Left cardiac atrium (tissue), 4 donors: ENCODE results near the gene CFAP46. TPM values are rescaled to one million over a fixed set of nuclear protein-coding genes. Genes with fewer than 3 reads are reported as not detected.
A peak's percentile ranks its signal among the peaks of the same experiment; 100 is the strongest.
"Not testable (repeated sequence)": the region's sequence is repeated elsewhere in the genome, so short reads cannot be mapped to it uniquely, and the experiment has no call there.

Experiments
- ATAC-seq, 2 donors: fragments of 200-7000 bp; cut with Tn5 transposase; one replicate each; pipeline ENCODE4 v1.9.1; 2020; ENCODE audit warnings: mild to moderate bottlenecking in 2 of 2, moderate library complexity in 2 of 2
- DNase-seq: peaks from one replicate; pipeline ENCODE4 v3.0.0-alpha.2; 2020
- intact Hi-C, 2 donors: fragments of 100-400 bp; cut with DNase I; formaldehyde crosslinking; loops; one replicate each; pipeline versions ENCODE4 v1.14.1 to v1.15.1; 2022 to 2023
- total RNA-seq, 2 donors: library from RNA; stranded (reverse); fragmentation: NEBNext Ultra II Directional; extraction: Animal tissue kit (Norgen Biotek cat#: 25700); gene quantifications; one replicate each; pipeline ENCODE4 v1.2.1, GENCODE V29; 2021
- donor health status: DM: no; HTN: yes; CAD: no.
- donor health status: DM: no; HTN: yes; CAD: no; lungs with severe emphysema.
- donor health status: DM: yes; HTN: yes; CAD: no.
- donor health status: Dilated cardiomyopathy.

Gene CFAP46
- total RNA-seq, 2 donors from 2014 or later = 1.2 to 1.7 TPM

DNA sequence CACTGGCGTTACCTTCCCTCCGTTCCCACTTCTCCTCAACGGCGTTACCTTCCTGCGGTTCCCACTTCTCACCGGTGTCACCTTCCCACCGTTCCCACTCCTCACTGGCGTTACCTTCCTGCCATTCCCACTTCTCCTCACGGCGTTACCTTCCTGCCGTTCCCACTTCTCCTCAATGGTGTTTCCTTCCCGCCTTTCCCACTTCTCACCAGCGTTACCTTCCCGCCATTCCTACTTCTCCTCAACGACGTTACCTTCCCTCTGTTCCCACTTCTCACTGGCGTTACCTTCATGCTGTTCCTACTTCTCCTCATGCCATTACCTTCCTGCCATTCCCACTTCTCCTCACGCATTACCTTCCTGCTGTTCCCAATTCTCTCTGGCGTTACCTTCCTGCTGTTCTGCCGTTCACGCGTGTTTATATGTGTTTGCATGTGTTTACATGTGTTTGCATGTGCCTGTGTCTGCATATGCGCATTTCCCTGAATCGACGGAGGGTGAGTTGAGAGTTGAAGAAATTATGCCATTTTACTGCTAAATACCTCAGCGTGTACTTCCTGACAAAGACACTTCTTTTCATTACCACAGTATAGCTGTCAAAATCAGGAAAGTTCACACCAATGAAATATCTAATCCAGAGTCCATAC is 23.2 kb upstream of the CFAP46 start:
- no peak for ATAC-seq
- DNase-seq = no peak

DNA sequence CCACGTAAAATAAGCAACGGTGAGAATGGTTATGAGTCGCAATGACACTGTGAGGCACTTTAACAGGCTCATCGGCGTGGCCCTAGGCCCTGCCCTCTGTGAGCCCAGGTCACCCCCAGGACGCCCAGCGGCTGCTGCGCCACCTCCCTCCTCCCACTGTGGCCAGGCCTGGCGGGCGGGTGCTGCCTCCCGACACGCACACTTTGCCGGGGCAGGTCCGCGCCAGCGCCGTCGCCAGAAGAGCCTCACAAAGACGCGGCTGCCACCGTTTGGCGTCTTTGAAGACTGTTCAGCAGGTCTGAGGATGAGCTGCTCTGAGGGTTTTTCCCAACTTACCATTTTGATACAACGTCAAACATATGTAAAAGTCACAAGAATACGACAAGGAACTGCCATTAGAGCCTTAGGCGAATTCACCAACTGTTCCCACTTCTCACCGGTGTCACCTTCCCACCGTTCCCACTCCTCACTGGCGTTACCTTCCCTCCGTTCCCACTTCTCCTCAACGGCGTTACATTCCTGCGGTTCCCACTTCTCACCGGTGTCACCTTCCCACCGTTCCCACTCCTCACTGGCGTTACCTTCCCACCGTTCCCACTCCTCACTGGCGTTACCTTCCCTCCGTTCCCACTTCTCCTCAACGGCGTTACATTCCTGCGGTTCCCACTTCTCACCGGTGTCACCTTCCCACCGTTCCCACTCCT is 22.5 kb upstream of the CFAP46 start:
- intact Hi-C loops, ATAC-seq: not testable (repeated sequence)

More for the DNA sequence above, 23.2 kb upstream of the CFAP46 start:
- intact Hi-C loops = no loop called here

DNA sequence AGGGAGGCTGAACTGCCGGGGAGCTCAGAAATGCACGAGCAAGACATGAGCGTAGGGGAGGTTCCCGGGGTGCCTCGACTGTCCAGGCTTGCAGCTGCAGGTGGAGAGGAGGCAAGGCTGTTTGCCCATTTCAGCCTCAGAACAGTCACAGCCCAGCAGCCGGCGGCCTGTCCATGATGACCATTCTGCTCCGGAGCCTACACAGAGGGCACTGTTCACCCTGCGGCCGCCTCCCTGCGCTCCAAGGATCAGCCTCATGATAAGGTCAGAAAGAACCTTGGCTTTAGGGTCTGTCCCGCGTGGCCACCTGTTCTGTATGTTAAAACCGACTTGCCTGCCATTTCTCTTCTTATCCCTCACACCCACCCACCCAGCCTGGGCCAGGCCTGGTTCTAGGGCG is 21.9 kb upstream of the CFAP46 start:
- no peak for DNase-seq
- no peak for ATAC-seq
- intact Hi-C loops = no loop called here

More for the DNA sequence above, 22.5 kb upstream of the CFAP46 start:
- not testable (repeated sequence) for DNase-seq

DNA sequence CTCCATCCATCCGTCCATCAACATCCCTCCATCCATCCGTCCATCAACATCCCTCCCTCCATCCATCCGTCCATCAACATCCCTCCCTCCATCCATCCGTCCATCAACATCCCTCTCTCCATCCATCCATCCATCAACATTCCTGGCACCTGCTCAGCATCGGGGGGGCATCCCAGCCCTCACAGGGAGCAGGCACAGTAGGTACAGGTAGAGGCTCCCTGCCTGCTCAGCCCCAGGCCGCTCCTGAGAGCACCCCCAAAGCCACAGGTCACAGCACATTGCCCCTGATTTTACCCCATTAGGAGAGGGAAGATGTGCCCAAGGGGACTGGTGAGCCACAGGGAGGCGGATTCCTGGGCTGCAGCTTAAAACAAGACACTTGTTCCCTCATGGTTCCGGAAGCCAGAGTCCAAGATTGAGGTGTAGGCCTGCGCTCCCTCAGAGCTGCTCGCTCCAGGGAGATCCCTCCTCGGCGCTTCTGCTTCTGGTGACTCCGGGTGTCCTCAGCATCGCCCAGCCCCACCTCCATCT is 21.1 kb upstream of the CFAP46 start:
- intact Hi-C loops = no loop called here
- ATAC-seq (no peak), DNase-seq (no peak)

DNA sequence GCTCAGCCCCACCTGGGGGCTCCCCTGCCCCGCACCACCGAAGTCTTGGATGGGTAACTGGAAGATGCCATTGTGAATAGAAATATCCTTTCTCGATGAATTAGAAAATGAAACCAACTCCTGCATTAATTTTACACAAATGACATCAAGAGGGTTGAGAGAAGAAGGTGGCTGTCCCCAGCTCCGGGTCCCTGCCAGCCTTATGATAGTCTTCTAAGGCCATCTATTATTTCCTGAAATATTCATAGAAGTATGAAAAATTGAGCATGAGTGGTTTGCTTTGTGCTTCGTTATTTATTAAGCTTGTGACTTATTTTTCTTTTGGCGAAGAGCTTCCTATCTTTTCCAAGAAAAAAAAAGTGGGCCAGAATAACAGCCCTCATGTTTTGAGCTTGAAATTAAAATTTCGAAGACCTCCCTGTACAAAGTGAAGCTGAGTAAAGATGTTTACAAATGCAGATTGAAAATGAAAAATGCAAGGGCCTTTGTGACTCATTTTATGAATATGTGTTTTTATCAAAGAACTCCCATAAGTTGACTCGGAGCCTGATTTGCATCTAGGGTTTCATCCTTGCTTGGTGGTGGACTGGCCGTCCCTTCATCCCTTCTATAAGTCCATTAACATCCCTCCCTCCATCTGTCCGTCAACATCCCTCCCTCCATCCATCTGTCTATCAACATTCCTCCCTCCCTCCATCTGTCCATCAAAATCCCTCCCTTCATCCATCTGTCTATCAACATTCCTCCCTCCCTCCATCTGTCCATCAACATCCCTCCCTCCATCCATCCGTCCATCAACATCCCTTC is 20.5 kb upstream of the CFAP46 start:
- no peak for ATAC-seq
- intact Hi-C loops = no loop called here
- no peak for DNase-seq

DNA sequence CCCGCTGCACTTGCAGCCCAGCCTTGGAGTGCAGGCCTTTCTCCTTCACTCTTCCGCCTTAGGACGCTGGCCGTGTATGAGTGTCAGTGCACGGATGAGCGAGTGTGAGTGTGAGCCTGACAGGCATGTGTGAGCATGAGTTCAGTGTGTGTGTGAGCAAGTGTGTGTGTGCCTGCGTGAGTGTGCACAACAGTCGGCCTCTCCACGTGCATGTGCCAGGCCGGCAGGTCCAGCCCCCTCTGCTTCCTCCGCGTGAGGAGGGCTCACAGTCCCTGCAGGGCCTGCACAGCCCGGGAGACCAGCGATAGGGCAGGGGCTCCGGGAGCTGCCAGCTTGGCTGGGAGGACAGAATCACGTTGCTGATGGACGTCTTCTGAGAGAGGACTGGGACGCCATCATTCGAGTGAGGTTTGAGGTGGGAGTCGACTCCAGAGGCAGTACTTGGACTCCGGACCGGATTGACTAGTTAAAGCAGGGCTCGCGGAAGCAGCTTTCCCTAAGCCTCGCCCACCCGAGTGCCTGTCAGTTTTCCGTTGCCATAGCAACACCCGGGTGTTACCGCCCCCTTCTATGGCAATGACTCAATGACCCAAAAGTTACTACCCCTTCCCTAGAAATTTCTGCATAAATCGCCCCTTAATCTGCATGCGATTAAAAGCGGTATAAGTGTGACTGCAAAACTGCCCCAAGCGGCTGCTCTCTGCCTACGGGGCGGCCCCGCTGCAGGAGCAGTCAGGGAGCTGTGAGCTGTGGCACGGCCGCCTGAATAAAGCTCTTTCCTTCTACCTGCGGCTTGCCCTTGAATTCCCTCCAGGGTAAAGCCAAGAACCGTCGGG is 19.6 kb upstream of the CFAP46 start:
- peak; percentile 81 for DNase-seq
- ATAC-seq = peak; percentile 68 to 86
- intact Hi-C loops = no loop called here

DNA sequence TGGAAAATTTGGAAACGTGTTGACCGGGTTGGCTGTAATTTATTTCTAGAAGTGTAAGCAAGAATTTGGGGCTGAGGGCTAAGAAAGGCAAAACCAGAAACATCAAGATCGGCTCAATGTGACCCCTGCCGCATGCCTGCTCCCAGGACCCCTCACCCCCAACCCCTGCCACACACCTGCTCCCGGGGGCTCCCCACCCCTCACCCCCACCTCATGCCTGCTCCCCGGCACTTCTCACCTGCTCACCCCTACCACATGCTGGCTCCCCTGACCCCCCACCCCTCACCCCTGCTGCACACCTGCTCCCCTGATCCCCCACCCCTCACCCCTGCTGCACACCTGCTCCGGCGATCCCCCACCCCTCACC is 19.0 kb upstream of the CFAP46 start:
- ATAC-seq (no peak), DNase-seq (no peak)
- intact Hi-C loops = no loop called here

DNA sequence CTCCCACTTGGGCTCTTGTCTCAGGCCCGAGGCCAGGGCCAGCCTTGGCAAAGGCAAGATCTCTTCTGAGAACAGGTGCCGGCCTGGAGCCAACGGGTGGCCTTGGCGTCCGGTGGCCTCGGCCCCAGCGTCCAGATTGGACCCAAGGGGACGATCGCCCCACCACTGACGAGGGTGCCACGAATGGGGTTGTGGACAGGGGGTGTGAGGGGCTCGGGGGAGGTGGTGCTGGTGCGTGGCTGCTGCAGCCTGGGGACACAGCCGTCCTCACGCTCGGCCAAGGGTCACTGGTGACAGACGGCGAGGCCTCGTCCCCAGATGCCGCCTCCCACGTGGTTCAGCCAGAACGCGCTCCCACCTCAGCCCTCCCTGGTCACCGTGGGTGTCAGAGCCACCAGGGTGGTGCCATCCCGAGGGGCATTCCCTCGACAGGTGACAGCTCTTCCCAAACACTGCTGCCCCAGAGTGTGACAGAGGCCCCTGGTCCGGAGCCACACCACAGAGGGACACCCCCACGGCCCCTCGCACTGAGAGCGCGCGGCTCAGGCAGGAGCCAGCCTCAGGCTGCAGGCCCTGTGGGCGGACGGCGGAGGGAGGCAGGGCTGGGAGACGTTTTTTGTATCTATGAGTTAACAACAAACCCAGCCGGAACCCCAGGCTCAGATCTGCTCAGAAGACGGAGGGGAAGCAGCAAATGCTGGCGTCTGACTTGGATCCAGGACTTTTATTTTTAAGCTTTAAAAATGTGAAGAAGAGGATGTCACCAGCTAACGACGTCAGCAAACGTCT is 18.5 kb upstream of the CFAP46 start:
- DNase-seq (no peak), ATAC-seq (no peak)
- intact Hi-C loops = no loop called here

DNA sequence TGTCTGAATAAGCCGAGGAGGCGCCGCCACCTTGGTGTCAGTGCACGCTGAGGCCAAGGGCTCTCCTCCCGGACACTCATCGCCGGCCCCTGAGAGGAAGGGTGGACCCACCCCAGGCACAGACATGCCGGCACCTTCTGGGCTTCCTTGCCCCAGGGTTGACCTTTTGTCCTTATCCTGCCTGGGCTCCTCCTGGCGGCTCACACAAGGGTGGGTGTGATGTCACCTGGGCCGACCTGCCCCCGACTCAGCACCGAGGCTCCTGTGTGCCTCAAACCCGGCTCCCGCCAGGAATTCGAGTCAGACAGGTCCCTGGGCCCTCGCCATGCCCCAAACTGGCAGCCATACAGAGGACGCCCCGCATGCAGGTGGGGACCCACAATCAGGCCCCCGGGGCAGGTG is 17.7 kb upstream of the CFAP46 start:
- intact Hi-C loops = no loop called here
- ATAC-seq = peak in 1 of 2 donors; percentile 23
- no peak for DNase-seq

DNA sequence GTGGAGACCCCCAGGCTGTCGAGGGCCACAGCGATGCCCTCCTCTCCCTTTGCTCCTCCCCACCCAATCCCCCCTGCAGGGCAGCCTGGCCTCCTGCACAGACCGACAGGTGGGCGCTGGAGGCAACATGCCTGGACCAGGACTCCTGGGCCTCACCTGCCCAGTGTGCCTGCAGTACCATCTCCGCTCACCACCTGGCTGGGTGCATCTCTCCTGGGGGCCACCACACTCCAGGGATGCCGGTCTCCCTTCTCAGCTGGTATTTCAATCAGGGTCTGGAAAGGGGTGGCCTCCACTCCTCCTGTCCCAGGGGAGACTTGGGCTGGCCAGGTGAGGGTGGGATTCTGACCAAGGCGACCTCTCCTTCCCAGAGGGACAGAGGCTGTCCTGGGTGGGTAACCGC is 17.2 kb upstream of the CFAP46 start:
- DNase-seq = no peak
- ATAC-seq = no peak
- intact Hi-C loops = no loop called here

DNA sequence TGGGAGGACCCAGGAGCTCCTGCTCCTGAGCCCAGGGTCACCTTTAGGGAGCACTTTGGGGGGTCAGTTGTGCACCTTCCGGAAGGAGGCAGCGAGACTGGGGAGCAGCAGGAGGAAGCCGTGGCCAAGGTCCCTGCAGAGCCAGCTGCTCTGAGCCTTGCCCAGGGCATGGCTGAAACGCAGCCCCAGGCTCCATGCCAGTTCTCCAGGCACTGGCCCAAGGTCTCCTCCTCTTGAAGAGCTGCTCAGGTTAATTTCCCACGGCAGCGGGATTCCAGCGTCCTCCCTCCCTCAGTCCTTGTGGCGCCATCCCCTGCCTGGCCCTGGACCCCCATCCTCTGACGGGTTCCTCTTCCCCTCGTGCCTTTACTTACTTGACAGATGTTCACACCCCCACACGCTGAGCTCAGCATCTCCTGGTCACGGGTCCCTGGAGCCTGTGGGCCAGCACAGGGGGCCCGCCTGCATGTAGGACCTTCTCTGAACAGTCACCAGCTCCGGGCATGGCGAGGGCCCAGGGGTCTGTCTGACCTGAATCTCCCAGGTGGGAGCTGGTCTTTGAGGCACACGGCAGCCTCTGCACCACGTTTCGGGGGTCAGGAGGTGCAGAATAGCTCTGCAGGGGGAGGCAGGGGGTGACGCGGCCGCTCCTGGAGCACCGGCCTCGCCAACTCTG is 16.7 kb upstream of the CFAP46 start:
- no peak for DNase-seq
- intact Hi-C loops = no loop called here
- no peak for ATAC-seq

DNA sequence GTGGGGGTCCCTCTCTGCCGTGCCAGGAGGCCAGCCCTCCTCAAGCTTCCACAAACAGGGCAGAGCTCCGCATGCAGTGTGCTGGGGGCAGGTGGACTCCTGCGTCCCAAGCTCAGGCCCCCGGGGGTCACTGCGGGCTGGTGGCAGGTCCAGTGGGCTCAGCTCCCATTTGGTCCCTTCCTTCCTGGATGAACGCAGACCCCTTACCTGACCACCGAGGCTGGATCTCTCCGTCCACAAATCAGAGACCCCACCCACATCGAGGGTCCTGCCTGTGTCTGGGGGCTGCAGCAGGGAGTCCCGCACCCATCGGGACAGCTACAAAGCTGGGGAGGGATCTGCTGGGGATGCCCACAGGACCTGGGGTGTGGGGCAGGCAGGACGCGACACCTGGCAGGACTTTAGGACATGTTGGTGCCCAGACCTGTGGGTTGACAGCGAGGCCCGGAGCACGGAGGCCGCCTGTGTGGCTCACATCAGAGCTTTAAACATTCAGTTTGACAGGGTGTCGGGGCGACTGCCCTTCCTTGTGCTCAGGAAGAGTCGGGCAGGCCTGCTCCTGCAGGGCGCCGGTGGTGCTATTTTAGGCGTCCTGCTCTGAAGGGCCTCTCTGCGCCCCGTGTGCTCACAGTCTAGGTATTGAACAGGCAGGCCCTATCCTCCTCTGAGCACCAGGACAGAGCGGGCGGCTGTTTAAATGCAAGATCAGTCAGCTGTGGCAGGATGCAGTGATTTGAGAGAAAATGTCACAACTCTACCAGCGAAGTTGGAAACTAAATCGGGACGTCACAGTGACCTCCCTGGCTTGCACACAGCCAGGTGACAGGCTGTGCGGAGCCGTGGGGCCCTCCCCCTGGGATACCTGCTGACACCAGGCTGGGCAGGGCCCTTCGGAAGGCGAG is 15.9 kb upstream of the CFAP46 start:
- ATAC-seq (no peak), DNase-seq (no peak)
- intact Hi-C loops = no loop called here

DNA sequence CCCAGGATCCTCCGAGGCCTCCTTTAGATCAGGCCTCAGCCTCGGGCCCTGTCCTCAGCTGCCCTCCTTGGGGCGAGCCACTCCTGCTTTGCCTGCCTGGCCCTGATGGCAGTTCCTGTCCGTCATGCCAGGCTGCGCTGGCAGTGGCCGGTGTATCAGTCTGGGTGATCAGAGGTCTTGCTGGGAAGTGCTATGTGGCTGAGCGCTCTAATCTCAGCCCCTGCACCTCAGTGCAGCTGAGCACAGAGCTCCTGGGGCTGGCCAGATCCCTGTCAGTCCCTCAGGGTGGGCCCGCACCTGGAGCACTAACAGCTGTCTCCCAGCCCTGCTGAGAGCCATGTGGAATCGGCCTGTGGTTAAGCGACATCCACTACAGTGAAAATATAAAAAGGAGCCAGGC is 14.8 kb upstream of the CFAP46 start:
- DNase-seq (no peak), ATAC-seq (no peak)
- intact Hi-C loops = no loop called here

DNA sequence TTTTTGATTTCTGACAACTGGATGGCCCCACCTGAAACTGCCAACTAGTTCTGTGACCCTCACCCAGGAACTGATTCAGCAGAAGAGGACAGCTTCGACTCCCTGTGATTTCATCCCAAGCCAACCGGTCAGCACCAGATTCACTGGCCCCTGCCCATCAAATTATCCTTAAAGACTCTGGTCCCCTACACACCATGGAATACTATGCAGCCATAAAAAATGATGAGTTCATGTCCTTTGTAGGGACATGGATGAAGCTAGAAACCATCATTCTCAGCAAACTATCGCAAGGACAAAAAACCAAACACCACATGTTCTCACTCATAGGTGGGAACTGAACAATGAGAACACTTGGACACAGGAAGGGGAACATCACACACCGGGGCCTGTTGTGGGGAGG is 13.9 kb upstream of the CFAP46 start:
- ATAC-seq, intact Hi-C loops, DNase-seq: not testable (repeated sequence)

DNA sequence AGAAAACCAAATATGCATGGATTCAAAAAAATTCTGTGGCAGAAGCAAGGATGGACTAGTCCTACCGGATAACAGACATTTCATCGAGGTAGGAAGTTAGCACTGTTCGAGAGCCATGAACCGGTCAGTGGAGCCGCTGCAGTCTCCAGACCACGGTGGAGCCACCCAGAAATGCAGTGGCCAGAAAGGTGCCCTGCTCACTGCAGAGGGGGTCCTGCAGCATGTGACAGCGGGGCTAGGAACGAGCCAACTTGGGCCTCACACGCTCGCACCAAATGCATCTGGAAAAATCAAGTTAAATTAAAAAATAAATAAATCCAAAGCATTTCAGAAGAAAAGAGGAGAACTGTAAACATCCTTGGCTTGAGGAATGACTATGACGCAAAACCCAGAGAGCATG is 13.1 kb upstream of the CFAP46 start:
- no peak for ATAC-seq
- intact Hi-C loops = no loop called here
- no peak for DNase-seq

DNA sequence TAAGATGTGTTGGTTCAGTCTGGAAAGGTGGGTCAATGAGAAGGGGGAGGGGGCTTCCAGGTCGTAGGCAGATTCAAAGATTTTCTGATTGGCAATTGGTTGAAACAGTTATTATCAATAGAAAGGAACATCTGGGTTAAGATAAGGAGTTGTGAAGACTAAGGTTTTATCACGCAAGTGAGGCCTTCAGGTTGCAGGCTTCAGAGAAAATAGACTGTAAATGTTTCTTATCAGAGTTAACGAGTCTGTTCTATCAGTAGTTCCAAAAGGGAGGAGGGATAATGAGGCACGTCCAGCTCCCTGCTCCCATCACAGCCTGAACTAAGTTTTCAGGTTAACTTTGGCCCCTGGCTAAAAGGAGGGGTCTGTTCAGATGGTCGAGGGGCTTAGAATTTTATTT is 11.1 kb upstream of the CFAP46 start:
- no peak for ATAC-seq
- intact Hi-C loops = no loop called here
- no peak for DNase-seq

DNA sequence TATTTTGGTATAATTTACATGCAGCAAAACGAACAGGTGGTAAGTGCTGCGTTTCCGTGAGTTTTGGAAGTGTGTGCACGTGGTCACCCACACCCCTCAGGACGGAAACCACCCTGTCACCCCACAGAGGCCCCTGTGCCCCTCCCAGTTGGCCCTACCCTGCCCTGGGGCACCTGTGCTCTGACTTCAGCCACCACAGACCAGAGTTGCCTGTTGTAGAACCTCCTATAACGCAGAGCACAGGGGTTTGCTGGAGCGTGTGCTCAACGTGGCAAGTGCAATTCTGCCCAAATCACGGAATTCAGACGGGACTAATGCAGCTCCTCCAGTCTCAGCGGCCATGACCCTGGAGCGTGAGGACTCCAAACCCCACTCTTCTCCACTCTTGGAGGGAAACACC is 9.6 kb upstream of the CFAP46 start:
- DNase-seq (no peak), ATAC-seq (no peak)
- intact Hi-C loops = no loop called here
